ENCODE data around the gene PCCA.
"Not testable (repeated sequence)": the region's sequence is repeated elsewhere in the genome, so short reads cannot be mapped to it uniquely, and the experiment has no call there.

The PCCA gene

DNA sequence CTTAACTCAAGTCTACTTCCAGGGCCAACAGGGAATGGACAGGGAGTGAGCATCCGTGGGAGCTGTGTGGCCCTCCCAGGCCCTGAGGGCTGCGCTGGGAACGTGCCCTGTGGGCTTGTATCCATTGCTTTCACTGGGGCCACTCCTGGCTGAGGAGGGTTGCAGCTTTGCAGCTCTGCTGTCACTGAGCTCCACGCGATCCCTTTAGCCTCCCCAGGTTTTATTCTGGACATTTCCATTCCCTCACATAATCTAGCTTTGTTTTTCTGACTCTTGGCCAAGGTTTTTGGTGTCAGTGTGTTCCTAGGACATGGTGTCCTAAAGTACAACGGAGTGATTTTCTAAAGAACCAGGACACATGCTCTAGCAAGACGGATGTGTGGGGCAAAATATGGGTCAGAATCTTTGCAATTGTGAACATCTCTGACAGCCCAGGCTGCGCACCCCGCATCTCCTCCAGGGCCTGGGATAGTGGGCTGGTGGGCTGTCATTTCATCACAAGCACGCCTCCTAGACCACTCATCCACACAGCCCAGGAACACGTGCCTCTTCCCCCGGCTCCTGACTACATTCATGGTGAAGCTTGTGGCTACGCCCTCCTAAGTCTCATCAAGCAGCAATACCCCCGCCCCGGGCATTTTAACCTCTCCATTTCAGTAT is 471.7 kb downstream of the PCCA start:
- DNase-seq, result no peak

DNA sequence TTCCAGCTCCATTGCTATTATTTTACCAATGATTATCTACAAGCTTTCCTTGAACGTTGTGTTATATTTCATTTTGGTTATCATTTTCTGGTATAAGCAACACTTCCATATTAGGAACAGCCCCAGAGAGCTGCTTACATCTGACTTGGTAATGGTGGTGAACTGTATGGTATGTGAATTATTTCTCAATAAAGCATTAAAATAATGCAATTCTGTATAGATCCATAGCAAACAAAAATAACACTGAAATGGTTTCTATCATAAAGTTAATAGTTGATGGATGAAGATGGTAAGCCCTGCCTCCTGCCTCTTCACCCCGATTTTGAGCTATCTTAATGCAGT is 472.2 kb downstream of the PCCA start:
- no peak for DNase-seq

DNA sequence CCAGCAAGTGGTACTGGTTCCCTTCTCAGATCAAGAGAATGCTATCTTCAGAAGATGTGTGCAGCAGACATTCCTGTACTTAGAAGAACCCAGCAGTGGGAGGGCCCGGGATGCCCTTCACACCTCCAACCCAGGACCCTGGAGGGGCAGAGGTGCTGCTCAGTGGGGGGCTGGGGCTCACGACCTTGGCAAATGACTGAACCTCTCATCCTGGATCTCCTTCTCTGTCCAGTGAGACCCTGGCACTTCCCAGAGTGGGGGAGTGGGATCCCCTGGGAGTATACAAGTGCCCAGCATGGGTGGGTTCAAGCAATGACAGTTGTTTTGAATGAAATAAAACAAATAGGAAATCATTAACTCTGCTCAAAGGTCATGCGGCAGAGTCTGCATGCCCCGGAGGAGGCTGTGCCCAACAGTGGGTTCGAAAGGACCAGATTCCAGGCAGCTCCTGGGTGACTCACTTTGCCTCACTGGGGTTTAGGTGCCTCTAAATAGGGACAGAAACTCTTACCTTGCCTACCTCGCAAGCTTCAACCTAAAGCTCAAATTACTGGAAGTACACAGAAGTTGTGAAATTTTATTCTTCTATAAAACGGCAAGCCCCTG is 472.8 kb downstream of the PCCA start:
- no peak for DNase-seq

DNA sequence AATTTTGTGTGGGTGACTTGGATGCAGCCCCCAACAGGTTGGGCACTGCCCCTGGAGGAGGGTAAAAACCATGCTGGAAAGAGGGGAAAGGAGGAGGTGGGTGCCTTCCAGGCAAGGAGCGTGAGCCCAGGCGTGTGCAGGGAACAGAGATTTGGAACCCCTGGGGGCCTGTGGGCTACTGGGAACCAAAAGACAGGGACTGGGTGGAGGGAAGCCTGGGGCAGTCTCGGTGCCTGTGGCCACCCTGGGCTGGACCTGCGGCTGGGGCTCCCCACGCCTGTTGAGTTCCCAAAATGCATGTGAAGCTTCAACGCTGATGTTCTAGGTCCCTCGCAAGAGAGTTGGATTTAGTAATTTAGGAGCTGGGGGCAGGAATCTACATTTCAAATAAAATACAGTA is 474.9 kb downstream of the PCCA start:
- DNase-seq, result no peak

DNA sequence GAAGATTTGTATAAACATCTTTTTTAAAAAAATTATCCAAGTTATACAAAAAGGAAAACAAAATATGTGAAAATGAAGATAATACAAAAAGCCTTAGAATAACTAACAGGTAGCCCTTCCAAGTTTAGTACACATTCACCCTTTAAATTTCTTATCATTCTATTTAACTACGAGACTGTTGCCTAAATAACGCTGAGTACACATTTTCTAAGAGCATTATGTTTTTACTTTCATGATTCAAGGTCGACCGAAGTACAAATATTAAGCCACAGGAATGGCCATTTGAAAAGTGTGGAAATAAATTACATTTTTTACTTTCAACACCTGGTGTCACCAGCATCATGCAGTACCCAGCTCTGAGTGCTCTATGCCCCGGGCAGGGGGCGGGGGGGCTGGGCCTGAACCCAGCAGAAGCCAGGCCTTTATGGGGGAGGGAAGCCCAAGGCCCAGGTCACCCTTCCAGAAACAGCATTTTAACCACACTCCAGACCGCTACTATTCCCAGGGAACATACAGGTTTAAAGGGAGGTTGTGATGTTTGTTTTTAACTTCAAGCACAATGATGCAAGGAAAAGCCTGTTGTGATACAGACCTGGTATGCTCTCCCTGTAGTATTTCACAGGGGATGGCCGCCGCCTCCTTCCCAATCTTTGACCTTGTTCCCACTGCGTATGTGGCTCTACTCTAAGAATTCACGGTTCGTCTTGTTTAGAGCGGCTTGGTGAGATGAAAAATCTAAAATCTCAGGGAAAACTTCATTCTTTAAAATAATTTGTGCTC is 475.7 kb downstream of the PCCA start:
- no peak for DNase-seq

DNA sequence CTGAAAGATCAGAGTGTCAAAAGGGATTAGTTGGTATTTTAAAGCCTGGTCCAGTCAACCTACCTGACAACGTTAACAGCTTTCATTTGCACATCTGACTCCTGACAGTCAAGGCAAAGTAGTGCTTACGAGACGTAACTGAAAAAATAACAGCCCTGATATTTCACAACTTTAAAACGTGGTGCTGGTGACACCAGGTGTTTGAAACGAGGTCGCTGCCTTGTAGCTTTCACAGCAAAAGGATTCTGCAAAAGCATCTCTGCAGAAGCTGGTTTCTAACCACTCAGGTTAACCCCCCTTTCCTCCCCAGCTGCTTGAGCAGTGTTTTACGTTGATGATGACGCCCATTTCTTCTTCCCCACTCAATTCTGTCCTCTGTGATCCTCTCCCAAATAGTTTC is 476.4 kb downstream of the PCCA start:
- DNase-seq, result no peak

DNA sequence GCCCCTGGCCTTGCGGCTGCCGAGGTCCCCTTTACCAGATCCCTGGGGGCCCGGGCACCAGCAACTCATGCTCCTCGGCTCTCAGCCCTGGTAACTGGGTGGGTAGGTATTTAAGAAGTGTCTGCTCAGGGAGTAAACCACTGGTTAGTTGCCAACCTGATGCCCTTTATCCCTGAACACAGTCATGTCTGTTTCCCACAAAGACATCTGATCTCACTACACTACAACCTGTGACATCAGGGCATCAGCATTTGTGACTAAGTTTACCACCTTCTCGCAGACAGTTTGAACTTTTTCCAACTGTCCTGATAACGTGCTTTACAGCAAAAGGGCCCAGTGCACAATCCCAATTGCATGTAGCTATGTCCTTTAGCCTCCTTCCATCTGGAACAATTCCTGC is 477.6 kb downstream of the PCCA start:
- DNase-seq, result no peak

DNA sequence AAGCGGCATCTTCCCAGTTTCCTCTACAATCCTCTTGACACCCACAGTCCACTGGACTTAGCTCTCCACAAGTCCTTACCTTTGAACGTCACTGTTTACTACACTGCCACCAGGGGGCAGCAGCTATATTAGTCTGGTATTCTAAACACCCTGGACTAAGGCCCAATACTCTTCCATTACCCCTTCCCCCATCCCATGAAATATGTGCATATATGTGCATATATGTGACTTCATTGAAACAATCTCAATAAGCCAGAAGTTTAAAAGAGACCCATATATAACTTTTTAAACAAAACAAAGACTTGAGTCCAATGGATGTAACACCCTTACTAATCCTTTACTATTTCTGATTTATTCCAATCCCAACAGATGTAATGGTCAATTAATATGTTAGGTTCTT is 484.2 kb downstream of the PCCA start:
- peak; percentile 83 for DNase-seq

DNA sequence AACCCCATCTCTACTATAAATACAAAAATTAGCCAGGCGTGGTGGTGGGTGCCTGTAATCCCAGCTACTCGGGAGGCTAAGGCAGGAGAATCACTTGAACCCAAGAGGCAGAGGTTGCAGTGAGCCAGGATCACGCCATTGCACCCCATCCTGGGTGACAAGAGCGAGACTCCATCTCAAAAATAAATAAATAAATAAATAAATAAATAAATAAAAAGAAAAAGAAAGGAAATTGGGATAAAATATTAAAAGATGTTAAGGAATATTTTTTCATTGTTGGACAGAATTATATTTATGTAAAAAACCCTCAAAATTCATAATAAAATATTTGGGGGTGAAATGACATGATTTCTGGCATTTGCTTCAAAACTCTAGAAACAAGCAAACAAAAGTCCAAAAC is 488.3 kb downstream of the PCCA start:
- not testable (repeated sequence) for DNase-seq
